ENCODE results near the gene CPVL. TPM values are rescaled to one million over a fixed set of nuclear protein-coding genes. Genes with fewer than 3 reads are reported as not detected.

Gene CPVL
- total RNA-seq, 1 experiment from 2014 or later: 10.3 TPM

GRCh38 chr7:29038463-29038862, 107.9 kb downstream of the CPVL start:
- CTCF ChIA-PET: no interaction called here
- POLR2A ChIA-PET: no interaction called here

More at GRCh38 chr7:29038463-29038862, 107.9 kb downstream of the CPVL start:
- no peak overlapping the region for H3K27ac ChIP-seq (ENCODE audit: low read depth, low read length)
- ATAC-seq: no peak
- BruUV-seq (replicated peaks): no TSS peak
- H3K27me3 ChIP-seq (ENCODE audit: insufficient read depth, low read length): no peaks in the 10 kb centered on the region
- peaks cover 0 to 12% of the 10 kb centered on the region in 2 experiments; a peak in 2 of 4 replicates for H3K4me1 ChIP-seq (ENCODE audit: control insufficient read depth in 1 of 2, insufficient read depth in 2 of 2, low read length in 2 of 2)
- RAD21 ChIA-PET (ENCODE audit: low non-redundant PET in 1 of 2, low total read pairs in 2 of 2, uncharacterized antibody in 2 of 2, unreplicated experiment in 2 of 2): no interaction called here
- H3K4me2 ChIP-seq (ENCODE audit: low read length): no peak overlapping the region
- no peak overlapping the region for H2AFZ ChIP-seq (ENCODE audit: low read depth, low read length, poor library complexity, severe bottlenecking)
- intact Hi-C loops (cut with micrococcal nuclease): no loop called here
- H3K9me2 ChIP-seq (ENCODE audit: insufficient read depth): no peaks in the 10 kb centered on the region
- no peak for TF ChIP-seq YY1 (IDR thresholded peaks at IDR 0.05; ENCODE audit: extremely low read depth, insufficient replicate concordance, low read depth, low read length)
- TF ChIP-seq FOSL1 (IDR thresholded peaks at IDR 0.05; ENCODE audit: low read depth): no peak
- TF ChIP-seq, protein P1, sequence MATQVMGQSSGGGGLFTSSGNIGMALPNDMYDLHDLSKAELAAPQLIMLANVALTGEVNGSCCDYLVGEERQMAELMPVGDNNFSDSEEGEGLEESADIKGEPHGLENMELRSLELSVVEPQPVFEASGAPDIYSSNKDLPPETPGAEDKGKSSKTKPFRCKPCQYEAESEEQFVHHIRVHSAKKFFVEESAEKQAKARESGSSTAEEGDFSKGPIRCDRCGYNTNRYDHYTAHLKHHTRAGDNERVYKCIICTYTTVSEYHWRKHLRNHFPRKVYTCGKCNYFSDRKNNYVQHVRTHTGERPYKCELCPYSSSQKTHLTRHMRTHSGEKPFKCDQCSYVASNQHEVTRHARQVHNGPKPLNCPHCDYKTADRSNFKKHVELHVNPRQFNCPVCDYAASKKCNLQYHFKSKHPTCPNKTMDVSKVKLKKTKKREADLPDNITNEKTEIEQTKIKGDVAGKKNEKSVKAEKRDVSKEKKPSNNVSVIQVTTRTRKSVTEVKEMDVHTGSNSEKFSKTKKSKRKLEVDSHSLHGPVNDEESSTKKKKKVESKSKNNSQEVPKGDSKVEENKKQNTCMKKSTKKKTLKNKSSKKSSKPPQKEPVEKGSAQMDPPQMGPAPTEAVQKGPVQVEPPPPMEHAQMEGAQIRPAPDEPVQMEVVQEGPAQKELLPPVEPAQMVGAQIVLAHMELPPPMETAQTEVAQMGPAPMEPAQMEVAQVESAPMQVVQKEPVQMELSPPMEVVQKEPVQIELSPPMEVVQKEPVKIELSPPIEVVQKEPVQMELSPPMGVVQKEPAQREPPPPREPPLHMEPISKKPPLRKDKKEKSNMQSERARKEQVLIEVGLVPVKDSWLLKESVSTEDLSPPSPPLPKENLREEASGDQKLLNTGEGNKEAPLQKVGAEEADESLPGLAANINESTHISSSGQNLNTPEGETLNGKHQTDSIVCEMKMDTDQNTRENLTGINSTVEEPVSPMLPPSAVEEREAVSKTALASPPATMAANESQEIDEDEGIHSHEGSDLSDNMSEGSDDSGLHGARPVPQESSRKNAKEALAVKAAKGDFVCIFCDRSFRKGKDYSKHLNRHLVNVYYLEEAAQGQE (IDR thresholded peaks at IDR 0.05; ENCODE audit: low read depth): no peak
- no peak for TF ChIP-seq TCF7L2 (IDR thresholded peaks at IDR 0.05; ENCODE audit: borderline replicate concordance, extremely low read depth, insufficient read depth, insufficient read length)
- TF ChIP-seq RAD21 (IDR thresholded peaks at IDR 0.05; ENCODE audit: low read depth): no peak
- TF ChIP-seq SRF (IDR thresholded peaks at IDR 0.05; ENCODE audit: low read depth): no peak
- TF ChIP-seq CTCF (IDR thresholded peaks at IDR 0.05 in 2 of 3, conservative IDR thresholded peaks at IDR 0.05 in 1 of 3; ENCODE audit: borderline replicate concordance in 1 of 3, insufficient read depth in 1 of 3, low read depth in 2 of 3, low read length in 2 of 3): no peak
- TF ChIP-seq ZNF274 (IDR thresholded peaks at IDR 0.05; ENCODE audit: low read depth, low read length): no peak
- TF ChIP-seq ELF1 (IDR thresholded peaks at IDR 0.05; ENCODE audit: borderline replicate concordance, low read depth): no peak
- TF ChIP-seq SIN3A (IDR thresholded peaks at IDR 0.05; ENCODE audit: low read depth): no peak
- no peak for TF ChIP-seq CBX3 (IDR thresholded peaks at IDR 0.05; ENCODE audit: low read depth)
- TF ChIP-seq CEBPB (IDR thresholded peaks at IDR 0.05; ENCODE audit: low read depth): no peak
- TF ChIP-seq JUND (IDR thresholded peaks at IDR 0.05): no peak
- TF ChIP-seq EGR1 (IDR thresholded peaks at IDR 0.05; ENCODE audit: low read depth): no peak
- TF ChIP-seq SP1 (IDR thresholded peaks at IDR 0.05; ENCODE audit: low read depth): no peak
- TF ChIP-seq, protein P2, sequence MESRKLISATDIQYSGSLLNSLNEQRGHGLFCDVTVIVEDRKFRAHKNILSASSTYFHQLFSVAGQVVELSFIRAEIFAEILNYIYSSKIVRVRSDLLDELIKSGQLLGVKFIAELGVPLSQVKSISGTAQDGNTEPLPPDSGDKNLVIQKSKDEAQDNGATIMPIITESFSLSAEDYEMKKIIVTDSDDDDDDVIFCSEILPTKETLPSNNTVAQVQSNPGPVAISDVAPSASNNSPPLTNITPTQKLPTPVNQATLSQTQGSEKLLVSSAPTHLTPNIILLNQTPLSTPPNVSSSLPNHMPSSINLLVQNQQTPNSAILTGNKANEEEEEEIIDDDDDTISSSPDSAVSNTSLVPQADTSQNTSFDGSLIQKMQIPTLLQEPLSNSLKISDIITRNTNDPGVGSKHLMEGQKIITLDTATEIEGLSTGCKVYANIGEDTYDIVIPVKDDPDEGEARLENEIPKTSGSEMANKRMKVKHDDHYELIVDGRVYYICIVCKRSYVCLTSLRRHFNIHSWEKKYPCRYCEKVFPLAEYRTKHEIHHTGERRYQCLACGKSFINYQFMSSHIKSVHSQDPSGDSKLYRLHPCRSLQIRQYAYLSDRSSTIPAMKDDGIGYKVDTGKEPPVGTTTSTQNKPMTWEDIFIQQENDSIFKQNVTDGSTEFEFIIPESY (IDR thresholded peaks at IDR 0.05; ENCODE audit: extremely low read depth, insufficient replicate concordance, low read length): no peak
- H3K4me3 ChIP-seq (replicated peaks in 1 of 2; ENCODE audit: low read depth in 1 of 2, low read length in 2 of 2): no peak overlapping the region
- no peaks in the 10 kb centered on the region for H3K9me3 ChIP-seq (ENCODE audit: control insufficient read depth in 1 of 2, insufficient read depth in 1 of 2, low read depth in 1 of 2, low read length in 2 of 2)
- no peaks in the 10 kb centered on the region for H4K20me1 ChIP-seq (ENCODE audit: insufficient read depth)
- no peak overlapping the region for H3K9ac ChIP-seq (ENCODE audit: low read length)
- no peak for DNase-seq (ENCODE audit: low read depth, low spot score)
- no peaks in the 10 kb centered on the region for H3K79me2 ChIP-seq (ENCODE audit: insufficient read depth, low read length)
- no peaks in the 10 kb centered on the region for H3K36me3 ChIP-seq (ENCODE audit: control insufficient read depth in 1 of 2, insufficient read depth in 2 of 2, low read length in 2 of 2)
